Activated CD4-positive, alpha-beta T cell treated with anti-CD3 and anti-CD28 coated beads for 48 hours (primary cell): Measurements from ENCODE around the gene SLC39A6.
"Not testable (repeated sequence)": the region's sequence is repeated elsewhere in the genome, so short reads cannot be mapped to it uniquely, and the experiment has no call there.

Experiments used
- DNase-seq: peaks from one replicate; pipeline ENCODE4 v3.0.0-alpha.2; 2020

SLC39A6 gene

GRCh38 chr18:36094431-36094830 lies 34.7 kb downstream of the SLC39A6 start:
- no peak for DNase-seq

DNA sequence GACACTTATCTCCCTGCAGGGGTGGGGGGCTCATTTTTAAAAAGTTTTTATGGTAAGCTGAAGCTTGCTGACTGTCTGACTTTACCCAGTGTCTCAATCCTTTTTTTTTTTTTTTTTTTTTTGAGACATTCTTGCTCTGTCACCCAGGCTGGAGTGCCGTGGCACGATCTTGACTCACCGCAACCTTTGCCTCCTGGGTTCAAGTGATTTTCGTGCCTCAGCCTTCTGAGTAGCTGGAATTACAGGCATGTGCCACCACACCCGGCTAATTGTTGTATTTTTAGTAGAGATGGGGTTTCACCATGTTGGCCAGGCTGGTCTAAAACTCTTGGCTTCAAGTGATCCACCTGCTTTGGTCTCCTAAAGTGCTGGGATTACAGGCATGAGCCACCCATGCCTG lies 37.0 kb downstream of the SLC39A6 start:
- not testable (repeated sequence) for DNase-seq

GRCh38 chr18:36089001-36089400 lies 40.1 kb downstream of the SLC39A6 start:
- DNase-seq: no peak

GRCh38 chr18:36088256-36088655 lies 40.9 kb downstream of the SLC39A6 start:
- DNase-seq: no peak

- DNase-seq: no peak
Observed at GRCh38 chr18:36086186-36086585, 43.0 kb downstream of the SLC39A6 start.

DNA sequence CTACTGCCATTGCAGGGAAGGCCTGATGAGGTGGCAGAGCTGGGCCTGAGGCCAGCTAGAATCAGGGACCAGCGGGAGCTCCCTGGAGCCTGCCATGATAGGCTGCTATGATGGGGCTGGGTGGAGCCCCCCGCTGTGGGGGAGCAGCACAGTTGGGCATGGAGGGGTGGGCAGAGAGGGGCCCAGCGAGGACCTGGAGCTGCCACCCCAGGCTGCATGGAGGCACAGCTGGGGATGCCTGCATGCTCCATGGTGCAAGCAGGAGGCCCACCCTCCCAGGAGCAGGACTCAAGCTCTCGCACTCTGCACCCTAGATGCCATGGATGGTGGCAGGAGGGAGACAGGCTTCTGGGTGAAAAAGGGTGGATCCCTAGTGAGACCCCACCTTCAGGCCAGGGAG lies 43.9 kb downstream of the SLC39A6 start:
- no peak for DNase-seq

GRCh38 chr18:36083729-36084128 lies 45.4 kb downstream of the SLC39A6 start:
- DNase-seq: no peak

GRCh38 chr18:36081118-36081517 lies 48.0 kb downstream of the SLC39A6 start:
- not testable (repeated sequence) for DNase-seq

DNA sequence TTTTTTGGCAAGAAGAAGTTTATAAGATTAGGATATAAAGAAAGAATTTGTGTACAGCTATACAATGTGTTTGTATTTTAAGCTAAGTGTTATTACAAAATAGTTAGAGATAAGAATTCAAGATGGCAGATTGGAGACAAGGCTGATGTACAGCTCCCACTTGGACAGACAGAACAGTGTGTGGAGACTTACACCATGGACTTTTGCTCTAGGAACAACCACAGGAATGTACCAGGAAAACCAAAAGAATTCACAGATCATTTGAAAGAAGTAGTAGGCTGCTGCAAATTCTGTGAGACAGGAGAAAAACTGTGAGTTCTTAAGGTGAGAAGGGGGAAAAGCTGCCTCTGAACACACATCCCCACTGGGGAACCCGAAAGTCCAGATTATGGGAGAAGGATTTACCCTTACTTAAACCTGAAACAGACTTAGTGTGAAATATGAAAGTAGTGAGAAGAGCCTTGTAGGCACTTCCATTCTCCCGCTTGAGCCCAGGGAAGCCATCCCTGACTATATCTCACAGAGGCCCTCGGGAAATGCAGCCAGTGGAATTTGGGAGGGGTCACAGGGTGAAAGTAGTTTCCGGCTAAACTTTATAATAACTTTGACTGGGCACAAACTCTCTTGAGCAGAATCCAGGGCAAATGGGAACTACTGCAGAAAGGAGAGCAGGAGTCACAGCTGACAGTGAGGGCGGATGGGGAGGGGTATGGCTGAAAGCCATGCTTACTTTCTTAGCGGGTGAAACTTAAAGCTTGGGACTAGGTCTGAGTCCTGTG lies 50.2 kb downstream of the SLC39A6 start:
- no peak for DNase-seq

DNA sequence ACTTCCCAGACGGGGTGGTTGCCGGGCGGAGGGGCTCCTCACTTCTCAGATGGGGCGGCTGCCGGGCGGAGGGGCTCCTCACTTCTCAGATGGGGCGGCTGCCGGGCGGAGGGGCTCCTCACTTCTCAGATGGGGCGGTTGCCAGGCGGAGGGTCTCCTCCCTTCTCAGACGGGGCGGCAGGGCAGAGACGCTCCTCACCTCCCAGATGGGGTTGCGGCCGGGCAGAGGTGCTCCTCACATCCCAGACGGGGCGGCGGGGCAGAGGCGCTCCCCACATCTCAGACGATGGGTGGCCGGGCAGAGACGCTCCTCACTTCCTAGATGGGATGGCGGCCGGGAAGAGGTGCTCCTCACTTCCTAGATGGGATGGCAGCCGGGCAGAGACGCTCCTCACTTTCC lies 51.4 kb downstream of the SLC39A6 start:
- DNase-seq: not testable (repeated sequence)

- no peak for DNase-seq
Observed at GRCh38 chr18:36075862-36076587, 53.1 kb downstream of the SLC39A6 start.

DNA sequence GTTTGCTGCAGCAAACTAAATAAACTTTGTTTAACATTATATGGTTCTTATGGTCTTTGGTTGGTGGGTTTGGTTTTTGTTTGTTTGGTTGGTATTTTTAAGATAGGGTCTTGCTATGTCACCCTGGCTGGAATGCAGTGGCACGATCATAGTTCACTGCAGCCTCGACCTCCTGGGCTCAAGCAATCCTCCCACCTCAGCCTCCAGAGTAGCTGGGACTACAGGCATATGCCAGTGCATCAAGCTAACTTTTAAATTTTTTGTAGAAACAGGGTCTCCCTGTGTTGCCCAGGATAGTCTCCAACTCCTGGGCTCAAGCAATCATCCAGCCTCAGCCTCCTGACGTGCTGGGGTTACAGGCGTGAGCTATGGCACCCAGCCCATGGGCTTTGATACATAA lies 54.7 kb downstream of the SLC39A6 start:
- DNase-seq: no peak

- no peak for DNase-seq
Observed at GRCh38 chr18:36073676-36074075, 55.5 kb downstream of the SLC39A6 start.

DNA sequence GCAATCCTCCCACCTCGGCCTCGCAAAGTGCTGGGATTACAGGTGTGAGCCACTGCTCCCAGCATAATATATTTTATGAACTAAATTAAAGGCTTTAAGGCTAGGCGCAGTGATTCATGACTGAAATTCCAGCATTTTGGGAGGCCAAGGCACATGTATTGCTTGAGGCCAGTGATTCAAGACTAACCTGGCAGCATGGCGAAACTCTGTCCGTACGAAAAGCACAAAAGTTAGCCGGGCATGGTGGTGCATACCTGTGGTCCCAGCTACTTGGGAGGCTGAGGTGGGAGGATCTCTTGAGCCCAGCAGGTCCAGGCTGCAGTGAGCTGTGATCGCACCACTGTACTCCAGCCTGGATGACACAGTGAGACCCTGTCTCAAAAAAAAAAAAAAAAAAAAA lies 56.7 kb downstream of the SLC39A6 start:
- DNase-seq: not testable (repeated sequence)

- DNase-seq: peak; percentile 99
Observed at GRCh38 chr18:36067055-36067957, 61.8 kb downstream of the SLC39A6 start, which contains the start of gene RPRD1A. Gene RPRD1A, minus strand, starts transcription at chr18:36067559. Its CDS starts 155 bp downstream, at chr18:36067404.

DNA sequence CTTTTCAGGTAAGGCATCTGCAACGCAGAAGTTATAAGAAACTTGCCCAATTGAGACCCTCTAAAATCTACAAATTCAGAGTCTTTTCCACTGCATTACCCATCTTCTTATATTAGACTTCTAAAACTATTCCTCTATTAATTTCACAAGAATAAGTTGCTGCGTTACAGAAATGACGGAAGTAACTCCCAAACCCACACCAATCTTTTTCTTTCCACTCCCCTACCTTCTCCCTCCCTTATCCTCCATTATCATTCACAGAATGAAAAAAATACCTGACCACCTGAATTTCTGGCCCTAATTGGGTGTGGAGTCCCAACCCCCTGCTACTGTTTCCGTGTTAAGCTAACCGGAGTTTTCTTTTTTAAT lies 62.5 kb downstream of the SLC39A6 start:
- no peak for DNase-seq

DNA sequence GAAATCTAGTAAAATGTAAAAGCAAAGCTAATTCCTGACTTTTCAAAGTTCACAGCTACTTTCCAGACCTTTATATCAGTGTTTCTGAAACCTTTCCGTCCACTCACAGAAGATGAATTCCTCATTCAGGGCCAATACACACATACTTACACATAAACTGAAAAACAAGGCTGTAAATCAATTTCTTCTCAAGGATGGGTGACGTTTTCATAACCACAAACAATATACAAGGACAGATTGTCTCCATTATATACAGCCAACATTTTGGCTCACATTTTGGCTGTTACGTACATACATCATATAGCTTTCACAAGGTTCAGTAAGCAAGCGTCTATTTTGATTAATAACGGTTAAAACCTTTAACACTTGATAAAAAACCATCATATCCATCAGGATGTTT lies 63.1 kb downstream of the SLC39A6 start:
- no peak for DNase-seq

DNA sequence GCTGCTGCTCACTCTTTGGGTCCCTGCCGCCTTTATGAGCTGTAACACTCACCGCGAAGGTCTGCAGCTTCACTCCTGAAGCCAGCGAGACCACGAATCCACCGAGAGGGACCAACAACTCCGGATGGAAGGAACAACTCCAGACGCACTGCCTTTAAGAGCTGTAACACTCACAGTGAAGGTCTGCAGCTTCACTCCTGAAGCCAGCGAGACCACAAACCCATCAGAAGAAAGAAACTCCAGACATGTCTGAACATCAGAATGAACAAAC lies 64.4 kb downstream of the SLC39A6 start:
- DNase-seq: not testable (repeated sequence)

GRCh38 chr18:36064027-36064808 lies 64.9 kb downstream of the SLC39A6 start:
- DNase-seq: no peak

DNA sequence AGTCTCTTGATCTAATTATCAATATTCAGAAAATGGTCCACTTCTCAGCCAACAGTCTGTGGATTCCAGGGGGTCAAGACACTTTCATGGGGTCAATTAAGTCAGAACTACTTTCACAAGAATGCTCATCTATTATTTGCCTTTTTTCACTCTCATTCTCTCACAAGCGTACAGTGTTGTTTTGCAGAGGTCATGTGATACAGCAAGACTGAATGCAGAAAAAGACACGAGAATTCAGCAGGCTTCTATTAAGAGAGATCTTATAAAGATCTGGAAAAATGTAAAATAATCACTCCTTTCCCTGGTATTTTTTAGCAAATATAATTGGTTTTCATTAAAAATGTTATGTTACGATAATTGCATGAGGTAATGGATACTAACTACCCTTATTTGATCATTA lies 70.5 kb downstream of the SLC39A6 start:
- no peak for DNase-seq
